T-helper 1 cell (primary cell): ENCODE measurements around the gene NXPH2.
"Not testable (repeated sequence)": the region's sequence is repeated elsewhere in the genome, so short reads cannot be mapped to it uniquely, and the experiment has no call there.

Experiments used
- DNase-seq, 5 donors: peaks; one replicate each; pipeline ENCODE4 v3.0.0-alpha.2; 2012 to 2020

NXPH2 gene

DNA sequence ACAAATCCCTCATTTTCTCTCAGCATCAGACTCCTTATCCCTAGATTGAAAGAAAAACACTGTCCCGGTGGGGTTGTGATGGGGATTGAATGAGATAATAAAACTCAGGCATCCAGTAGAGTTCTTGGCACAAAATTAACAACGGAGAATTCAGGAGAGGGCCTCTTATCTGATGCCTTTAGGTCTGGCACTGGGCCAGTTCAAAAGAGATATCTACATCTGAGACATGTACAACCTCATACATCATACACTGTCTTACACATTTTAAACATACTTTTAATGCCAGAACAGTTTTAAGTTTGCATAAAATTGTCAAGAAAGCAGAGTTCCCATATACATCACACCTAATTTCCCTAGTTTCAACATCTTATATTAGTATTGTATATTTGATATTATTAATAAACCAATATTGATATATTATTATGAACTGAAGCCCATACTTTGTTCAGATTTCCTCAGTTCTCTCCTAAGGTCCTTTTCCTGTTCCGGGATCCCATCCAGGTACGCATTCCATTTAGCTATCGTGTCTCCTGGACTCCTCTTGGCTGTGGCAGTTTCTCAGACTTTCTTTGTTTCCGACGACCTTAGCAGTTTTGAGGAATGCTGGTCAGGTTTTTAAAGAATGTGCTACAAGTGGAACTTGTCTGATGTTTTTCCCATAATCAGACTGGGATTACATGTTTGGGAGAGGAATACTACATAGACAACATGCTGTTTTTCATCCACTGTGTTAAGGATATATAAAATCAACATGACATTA, 27.8 kb downstream of the NXPH2 start:
- no peak for DNase-seq

DNA sequence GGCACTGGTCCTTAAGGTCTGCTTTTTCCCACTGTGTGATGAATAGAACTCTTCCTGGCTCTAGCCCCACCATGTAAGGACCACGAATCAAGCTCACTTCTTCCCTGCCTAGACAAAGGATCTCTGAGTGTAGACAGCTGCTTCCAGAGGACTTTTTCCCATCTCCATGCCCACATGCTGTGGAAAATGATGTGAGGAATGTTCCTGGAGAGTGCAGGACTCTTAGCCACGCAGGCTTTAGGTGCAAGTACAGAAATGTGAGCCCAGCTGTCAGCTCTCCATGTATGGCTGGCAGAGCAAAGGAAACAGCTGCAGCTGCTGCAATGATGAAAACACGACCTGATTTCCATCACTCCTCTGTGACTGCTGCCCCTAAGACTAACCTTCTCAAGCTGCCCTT, 35.5 kb downstream of the NXPH2 start:
- DNase-seq = no peak

DNA sequence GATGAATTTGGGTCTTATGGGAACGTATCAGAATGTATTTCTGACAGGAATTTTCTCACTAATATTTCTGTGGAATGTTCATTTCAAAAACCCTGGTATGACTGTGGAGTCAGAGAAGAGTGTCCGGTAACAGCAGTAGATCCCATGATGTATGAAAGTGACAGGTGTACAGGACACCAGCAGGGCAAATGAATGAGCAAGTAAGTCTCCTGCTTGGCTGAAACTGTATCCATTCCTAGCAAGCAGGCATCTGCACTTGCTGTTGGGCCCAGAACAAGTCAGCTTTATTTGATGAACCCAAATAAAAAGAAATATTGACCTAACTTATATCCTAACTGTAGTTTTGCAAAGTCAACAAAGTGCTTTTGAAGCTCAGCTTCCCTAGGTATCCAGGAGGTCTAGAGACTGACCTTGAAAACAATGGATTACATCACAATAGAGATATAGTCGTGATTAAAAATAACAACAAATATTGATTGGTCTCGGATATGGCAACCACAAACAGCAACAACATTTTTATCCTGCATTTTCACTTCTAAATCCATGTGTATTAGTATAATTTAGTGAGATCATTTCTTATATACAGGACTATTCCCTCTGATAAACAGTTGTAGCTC, 37.6 kb downstream of the NXPH2 start:
- no peak for DNase-seq

DNA sequence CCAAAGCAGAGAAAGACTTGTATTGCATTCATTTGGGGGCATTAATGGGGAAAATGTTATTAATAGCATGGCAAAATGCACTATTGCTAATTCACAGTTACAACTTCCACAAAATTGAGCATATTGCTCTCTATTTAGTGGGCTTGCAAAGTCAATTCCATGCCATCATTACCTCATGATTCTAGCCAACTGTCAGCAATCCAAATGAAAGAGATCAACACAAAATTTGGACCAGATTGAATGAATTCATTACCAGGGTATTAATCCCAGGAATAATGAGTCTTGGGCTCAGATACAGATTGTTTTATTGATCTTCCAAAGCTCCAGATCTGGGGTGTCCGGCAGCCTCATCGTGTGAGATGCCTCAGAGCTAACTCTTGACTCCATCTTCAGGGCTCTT, 38.3 kb downstream of the NXPH2 start:
- DNase-seq = no peak

DNA sequence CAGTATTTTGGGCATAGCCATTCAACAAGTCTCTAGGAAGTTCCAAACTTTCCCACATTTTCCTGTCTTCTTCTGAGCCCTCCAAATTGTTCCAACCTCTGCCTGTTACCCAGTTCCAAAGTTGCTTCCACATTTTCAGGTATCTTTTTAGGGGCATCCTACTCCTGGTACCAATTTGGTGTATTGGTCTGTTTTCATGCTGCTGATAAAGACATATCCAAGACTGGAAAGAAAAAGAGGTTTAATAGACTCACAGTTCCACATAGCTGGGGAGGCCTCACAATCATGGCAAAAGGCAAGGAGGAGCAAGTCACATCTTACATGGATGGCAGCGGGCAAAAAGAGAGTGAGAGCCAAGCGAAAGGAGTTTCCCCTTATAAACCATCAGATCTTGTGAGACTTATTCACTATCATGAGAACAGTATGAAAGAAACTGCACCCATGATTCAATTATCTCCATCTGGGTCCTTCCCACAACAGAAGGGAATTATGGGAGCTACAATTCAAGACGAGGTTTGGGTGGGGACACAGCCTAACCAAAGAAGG, 43.1 kb downstream of the NXPH2 start:
- not testable (repeated sequence) for DNase-seq

DNA sequence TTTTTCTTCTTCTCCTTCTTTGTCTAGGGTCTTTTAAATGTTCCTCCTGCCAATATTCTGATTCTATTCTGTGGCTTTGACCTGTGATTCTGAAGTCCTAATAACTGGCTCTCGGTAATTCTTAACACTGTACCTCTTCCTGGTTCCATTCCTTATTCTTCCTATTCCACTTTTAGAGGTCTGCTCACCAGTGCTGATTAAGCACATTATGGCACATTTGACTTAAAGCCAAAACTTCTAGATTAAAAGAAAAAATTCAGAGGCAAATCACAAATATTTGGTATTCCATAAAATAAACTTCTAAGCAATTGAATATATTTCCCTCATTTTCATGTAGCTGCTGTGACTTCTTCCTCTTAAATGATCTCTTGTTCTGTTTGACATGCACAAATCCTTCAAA, 47.5 kb downstream of the NXPH2 start:
- no peak for DNase-seq

DNA sequence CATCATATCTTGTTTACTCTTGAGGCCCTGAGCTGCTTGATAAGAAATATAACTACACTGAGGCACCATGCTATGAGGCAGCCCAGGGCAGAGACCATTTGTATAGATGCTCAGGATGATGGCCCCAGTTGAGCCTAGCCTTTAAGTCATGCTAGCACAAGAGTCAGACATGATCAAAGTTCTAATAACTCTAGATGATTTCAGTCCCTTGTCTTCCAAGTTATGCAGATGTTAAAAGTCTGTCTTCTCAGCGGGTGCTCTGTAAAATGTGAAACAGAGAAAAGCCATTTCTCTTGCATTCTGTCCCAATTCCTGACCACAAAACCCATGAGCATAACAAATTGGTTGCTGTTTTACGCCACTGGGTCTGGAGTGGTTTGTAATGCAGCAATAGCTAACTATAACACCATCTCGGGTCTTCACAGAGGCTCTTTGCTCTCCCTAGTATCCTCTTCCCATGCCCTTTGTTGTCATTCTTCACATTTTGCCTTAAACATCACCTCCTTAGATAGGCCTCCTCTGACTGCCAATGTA, 49.6 kb downstream of the NXPH2 start:
- no peak for DNase-seq

DNA sequence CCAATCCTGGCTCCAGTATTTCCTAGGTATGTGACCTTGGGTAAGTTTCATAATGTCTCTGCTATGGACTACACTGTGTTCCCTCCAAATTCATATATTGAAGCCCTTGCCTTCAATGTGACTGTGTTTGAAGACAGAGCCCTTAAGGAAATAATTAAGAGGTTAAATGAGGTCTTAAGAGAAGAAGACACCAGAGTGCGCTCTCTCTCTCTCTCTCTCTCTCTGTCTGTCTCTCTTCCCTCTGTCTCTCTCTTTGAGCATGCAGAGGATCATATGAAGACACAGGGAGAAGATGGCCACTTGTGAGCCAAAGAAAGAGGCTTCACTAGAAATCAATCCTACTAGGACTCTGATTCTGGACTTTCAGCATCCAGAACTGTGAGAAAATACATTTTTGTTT, 52.2 kb downstream of the NXPH2 start:
- DNase-seq = no peak

DNA sequence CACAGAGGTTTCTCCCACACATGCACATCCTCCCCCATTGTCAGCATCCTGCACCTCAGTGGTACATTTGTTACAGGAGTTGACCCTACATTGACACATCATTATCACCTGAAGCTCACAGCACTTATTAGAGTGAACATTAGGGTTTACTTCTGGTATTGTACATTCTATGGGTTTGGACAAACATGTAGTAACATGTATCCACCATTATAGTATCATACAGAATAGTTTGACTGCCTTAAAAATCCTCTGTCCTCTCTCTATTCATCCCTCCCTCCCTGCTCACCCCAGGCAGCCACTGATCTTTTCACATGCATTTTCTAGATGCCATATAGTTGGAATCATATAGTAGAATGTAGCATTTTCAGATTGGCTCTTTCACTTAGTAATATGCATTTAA, 53.5 kb downstream of the NXPH2 start:
- no peak for DNase-seq

DNA sequence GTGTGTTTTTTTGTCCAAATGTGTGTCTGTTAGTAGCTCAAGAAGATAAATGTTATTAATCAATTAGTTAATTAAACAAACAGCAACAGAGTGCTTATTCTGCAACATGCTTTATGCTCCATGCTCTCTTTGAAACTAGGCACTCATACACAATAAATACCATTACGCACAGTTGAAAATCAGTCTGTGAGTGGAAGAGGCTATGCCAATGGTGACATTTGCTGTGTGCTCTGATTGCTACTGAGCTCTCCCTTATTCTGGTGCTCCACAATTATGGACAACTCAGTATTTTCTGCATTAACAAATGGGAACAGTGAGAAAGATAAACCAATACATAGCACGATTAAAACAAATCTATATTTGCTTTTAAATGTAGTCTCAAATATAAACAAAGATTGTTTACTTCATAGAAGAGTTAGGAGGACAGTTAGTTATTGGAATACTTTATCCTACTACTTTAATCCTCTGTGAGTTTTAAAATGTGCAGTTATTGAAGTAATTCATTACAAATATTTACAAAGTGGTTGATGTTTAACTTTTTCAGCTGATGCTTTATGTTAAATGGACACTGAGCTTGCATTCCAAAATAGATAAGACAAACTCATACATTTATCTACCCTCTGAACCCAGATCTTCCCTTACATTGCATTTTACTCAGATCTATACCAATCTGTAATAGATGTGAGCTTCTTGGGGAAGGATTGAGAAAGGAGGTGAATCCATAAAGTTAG, 55.3 kb downstream of the NXPH2 start:
- no peak for DNase-seq

DNA sequence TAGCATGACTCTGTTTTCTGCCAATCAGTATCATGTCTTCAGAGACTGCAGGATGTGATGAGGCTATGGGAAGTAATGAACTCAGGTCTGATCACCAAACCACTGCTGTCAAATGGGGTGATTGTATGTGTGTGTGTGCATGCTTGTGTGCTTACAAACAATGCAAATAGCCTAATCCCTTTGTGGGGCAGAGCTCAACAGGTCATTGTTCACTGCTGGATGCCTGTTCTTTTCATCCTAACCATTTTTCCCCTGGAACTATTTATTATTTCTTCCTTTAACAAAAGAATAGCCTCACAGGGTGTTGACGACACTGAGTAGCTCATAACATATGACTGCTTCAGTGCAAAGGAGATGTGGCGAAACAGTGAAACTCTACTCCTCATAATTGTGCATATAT, 55.9 kb downstream of the NXPH2 start:
- DNase-seq = no peak

DNA sequence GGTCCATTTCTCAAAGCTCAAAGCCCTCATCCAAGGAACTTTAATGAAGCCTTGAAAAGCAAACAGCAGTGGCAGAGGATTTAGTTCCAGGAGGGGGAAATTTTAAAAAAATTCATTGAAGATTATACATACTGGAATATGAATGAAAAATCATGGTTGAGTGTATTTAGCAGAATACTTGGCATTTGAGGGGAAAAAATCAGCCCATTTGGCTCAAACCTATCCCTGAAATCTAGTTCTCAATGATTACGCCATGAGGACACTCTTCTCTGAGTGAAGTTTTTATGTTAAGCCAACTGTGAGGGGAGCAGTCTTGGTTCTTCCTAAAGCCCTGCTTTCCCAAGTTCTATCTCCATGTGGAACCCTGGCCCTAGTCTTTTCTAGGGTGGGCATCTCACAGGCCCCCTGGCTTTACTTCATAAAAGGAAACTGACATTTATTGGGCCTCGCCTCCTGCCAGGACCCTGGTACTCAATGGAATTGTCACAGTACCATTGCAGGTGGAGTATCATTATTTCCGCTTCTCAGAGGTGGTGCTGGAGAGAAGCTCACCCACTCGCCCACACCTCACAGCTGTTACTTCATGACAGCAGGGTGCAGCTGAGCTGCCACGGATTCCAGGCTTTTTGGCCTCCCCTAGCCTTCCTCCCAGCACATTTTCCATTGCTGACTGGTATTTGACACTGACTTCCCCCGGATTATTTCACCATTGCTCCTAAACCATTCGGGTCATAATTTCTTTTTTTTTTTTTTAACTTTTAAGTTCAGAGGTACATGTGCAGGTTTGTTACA, 56.8 kb downstream of the NXPH2 start:
- DNase-seq = no peak

DNA sequence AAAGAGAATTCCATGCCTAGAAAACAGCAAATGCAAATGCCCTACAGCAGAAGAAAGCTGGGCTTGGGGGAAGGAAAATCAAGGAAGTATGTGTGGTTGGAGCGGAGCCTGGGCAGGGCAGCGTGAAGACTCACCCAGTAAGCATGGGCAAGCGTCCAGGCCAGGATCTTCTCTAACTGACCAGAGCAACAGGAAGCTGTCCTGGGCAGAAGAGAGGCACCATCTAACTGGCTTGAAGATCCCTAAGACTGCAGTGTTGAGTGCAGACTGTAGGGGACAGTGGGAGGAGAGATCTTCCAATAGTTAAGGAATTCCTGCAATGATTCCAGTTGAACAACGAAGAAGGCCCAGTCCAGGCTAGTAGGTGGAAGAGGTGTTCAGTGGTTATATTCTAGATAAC, 57.9 kb downstream of the NXPH2 start:
- no peak for DNase-seq

DNA sequence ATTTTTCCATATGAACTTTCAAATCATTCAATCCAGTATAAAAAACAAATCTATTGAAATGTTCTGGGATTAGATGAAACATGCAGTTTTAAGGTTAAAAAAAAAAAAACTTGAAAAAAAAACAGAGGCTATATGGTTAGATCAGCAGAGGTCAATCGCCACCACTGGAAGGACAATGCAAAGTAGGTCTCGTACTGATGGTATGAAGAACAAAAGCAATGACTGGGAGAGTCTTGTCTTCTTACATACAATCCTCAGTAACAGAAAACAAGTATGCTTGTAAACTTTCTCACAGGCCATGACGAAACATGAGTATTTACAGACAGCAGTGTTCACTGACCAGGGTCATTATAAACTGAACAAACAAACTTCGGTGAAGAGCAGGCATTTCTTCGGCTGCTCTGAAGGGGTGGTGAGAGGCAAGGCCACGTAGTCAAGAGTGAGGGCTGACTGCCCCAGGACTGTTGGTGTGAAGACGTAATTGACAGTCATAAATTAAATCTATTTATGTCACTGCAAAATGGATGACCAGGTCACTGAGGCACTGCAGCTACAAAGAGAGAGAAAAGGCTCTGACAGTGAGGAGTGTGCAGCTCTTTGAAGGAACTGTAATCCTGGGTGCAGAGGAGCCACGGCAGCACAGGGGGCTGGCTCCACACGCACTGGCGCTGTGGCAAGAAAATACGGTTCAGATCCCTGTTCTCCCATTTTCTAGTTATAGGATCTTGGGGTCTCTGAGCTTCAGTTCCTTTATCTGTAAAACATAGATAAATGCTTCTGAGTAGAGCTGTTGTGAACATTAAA, 60.0 kb downstream of the NXPH2 start:
- DNase-seq = no peak

DNA sequence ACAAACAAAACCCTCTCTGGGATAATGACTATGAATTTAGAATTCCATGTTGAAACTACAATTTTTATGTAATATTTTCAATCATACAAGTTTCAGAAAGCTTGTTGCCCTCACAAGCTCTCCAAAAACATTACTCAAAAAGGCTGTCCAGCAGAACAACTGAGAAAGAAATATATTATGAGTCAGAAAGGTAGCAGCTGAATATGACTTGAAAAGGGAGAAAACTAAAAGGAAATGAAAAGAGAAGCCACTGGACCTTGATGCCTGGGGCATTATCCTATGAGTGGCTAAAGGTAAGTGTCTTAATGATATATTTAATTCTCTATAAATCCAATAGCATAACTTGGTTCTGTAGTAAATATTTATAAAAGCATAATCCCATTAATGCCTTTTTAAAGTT, 61.8 kb downstream of the NXPH2 start:
- no peak for DNase-seq

DNA sequence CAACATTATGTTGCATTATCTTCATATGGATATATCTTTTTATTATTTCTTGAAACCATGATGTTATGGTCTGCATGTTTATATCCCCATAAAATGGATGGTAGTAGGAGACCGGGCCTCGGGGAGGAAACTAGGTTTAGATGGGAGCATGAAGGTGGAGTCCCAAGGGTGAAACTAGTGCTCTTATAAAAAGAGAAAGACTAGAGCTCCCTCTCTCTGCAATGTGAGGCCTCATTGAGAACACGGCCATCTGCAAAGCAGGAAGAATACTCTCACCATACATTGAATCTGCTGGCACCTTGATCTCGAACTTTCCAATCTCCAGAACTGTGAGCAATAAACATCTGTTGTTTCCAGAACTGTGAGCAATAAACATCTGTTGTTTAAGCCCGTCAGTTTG, 64.0 kb downstream of the NXPH2 start:
- no peak for DNase-seq

DNA sequence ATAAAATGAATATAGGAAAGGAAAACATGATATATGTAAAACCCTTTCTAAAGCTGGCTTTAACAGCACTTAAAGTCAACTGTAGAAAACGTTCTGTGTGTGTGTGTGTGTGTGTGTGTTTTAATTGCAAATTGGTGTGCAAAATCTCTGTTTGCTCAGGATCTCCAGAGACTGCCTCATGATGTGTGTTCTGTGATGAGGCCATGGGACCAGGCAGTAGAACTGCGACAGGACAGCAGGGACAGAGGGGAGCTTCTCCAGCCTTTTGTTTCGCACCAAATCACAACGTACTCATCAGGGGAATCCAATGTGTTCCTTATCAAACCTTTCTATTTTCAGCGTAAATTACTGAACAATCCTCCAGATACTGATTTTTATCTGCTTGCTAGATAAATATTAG, 66.7 kb downstream of the NXPH2 start:
- no peak for DNase-seq

DNA sequence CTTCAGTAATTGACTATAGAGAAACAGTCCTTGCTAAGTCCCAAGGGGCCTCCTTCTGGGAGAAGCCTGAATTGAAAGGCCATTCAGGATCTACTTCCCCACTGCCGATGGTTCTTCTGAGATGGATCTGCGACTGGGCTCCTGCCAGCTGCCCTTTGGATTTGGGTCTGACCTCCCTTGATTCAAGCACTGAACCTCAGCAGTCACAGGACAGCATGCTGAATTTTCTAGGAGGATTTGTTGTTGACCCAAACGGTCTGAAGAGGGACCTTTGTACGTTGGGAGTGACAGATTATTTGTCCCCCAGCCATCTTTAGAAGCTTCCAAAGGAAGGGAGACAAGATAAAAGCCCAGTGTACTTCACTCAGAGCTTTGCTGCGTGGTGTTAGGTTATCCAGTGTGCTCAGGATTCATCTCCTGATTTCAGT, 67.1 kb downstream of the NXPH2 start:
- DNase-seq = no peak

DNA sequence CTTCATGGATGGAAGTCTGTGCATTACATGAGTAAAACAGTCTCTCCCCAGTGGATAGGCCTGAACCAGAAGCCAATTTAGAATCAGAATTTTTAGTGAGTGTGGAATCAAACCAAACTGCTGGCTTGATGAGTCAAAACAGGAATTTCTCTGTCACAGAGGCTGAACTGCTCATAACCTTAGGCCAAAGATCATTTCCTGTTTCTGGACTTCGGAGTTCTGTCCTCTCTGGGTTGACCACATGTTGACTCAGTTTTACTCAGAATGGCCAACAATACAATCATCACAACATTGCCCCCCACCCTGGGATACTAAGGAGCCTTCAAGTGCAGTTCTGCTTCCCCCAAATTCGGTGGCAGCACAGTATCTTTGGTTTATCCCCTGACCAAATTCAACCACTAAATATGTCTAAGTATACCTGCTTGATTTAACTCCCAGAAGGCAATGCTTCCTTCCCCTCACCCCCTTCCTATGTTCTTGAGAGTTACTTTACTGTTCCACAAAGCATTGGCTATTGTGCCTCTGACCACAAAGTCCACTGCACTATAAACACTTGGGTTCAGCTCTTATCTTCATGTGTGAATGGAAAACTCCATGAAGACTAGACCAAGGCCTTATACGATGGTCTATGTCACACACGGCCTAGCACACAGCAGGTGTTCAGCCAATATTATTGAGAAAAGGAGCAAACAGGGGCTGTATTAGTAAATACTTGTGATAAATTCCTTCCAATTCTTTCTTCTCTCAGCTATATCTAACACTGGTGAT, 67.8 kb downstream of the NXPH2 start:
- no peak for DNase-seq

DNA sequence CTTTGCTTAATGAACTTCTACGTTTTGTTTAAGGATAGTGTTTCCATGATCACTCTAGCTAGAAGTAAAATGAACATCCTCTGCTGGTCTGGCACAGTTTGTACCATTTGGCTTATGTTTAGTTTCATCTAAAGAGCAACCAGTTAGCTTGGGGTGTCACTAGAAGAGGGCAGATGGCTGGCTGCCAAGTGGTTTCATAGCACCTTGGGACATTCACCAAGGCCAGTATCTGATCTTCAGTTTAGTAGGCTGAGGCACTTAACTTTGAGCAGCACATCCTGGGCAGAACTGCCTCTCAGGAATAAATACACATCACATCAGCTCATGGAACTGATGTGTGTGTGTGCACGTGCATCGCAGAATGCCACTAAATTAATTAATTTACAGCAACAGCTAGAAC, 68.4 kb downstream of the NXPH2 start:
- no peak for DNase-seq

DNA sequence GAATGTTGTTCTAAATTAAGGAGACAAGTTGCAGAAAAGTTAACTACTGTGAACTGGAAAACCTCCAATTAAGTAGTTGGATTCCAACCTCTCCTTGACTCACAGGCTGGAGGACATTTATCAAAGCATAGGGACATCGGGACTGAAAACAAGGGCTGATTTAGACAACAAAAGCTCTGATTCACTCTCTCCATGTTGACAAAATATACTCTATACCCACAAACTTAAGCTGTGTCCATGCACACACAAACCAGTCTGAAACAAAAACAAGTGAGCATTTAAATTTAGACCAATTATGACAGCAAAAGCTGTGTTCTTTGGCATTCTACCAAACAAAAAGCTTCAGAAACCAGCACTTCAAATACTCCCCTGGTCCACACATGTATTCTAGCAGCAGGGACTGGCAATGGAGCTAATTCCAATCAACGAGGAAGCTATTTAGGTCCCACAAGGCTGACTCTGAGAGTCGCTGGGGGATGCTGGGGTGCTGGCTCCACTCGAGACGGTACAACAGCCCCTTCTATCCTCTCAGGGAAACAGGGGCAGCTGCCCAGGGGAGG, 71.4 kb downstream of the NXPH2 start:
- DNase-seq = no peak
